HEK293 (cell line): Measurements from ENCODE around the gene TMTC1.

Experiments
- CTCF ChIA-PET: fragments of 350-600 bp; formaldehyde crosslinking; extraction: SDS; loops from one replicate; lab custom pipeline; 2021; ENCODE audit warnings: antibody characterized with exemption; lab: Yijun Ruan, JAX
- POLR2A ChIA-PET: fragments of 300-600 bp; formaldehyde crosslinking; extraction: SDS; loops from one replicate; lab custom pipeline; 2020; ENCODE audit warnings: antibody characterized with exemption, inconsistent platforms; lab: Yijun Ruan, JAX
- H3K27ac ChIP-seq: fragments of 200-500 bp; sonication (Bioruptor generic); 2 replicates; pipeline ENCODE4 v1.5.1; 2014; ENCODE audit warnings: low read depth, low read length, control low read depth, inconsistent platforms; ENCODE audit errors: extremely low read depth
- H3K36me3 ChIP-seq, 2 experiments: fragments of 200-500 bp in 1 of 2; sonication (Bioruptor generic) in 1 of 2; 1 replicate in 1 of 2; 2 replicates in 1 of 2; pipeline ENCODE4 v1.5.1; 2014 to 2017; ENCODE audit warnings: inconsistent platforms in 2 of 2, low read length in 2 of 2; ENCODE audit not compliant: control insufficient read depth in 2 of 2, insufficient read depth in 1 of 2
- H3K4me1 ChIP-seq: fragments of 200-500 bp; sonication (Bioruptor generic); 2 replicates; pipeline ENCODE4 v1.5.1; 2014; ENCODE audit warnings: mild to moderate bottlenecking, low read length, inconsistent platforms; ENCODE audit not compliant: control insufficient read depth, insufficient read depth
- H3K4me3 ChIP-seq: 2 replicates; pipeline ENCODE4 v1.5.1; 2011; ENCODE audit warnings: low read depth, mild to moderate bottlenecking, control low read depth, low read length, moderate library complexity
- H3K9me3 ChIP-seq: fragments of 200-500 bp; sonication (Bioruptor generic); 2 replicates; pipeline ENCODE4 v1.5.1; 2014; ENCODE audit warnings: low read depth, low read length, inconsistent platforms; ENCODE audit not compliant: control insufficient read depth, insufficient read depth
- EGR2 ChIP-seq: fragments of 450-650 bp; formaldehyde crosslinking; IDR thresholded peaks from 2 replicates; pipeline ENCODE4 v1.5.1; 2016; ENCODE audit warnings: low read depth, missing biosample characterization, missing genetic modification characterization
- IKZF3 ChIP-seq: fragments of 450-650 bp; IDR thresholded peaks from 2 replicates; pipeline ENCODE4 v1.5.0; 2018; ENCODE audit warnings: missing biosample characterization, mild to moderate bottlenecking, missing genetic modification characterization, moderate library complexity
- RBAK ChIP-seq: fragments of 450-650 bp; formaldehyde crosslinking; IDR thresholded peaks from 2 replicates; pipeline ENCODE4 v1.5.1; 2016; ENCODE audit warnings: missing biosample characterization, missing genetic modification characterization
- SCRT1 ChIP-seq: fragments of 450-650 bp; formaldehyde crosslinking; IDR thresholded peaks from 2 replicates; pipeline ENCODE4 v1.5.1; 2016; ENCODE audit warnings: missing biosample characterization, missing genetic modification characterization, borderline replicate concordance
- SCRT2 ChIP-seq: fragments of 450-650 bp; formaldehyde crosslinking; IDR thresholded peaks from 2 replicates; pipeline ENCODE4 v1.5.1; 2016; ENCODE audit warnings: missing biosample characterization, missing genetic modification characterization
- SP7 ChIP-seq: fragments of 450-650 bp; formaldehyde crosslinking; IDR thresholded peaks from 2 replicates; pipeline ENCODE4 v1.5.1; 2016; ENCODE audit warnings: missing biosample characterization, missing genetic modification characterization
- ZFHX2 ChIP-seq: fragments of 450-650 bp; formaldehyde crosslinking; conservative IDR thresholded peaks from 2 replicates; pipeline ENCODE4 v1.5.1; 2016; ENCODE audit warnings: missing biosample characterization, missing genetic modification characterization
- ZNF148 ChIP-seq: fragments of 450-650 bp; formaldehyde crosslinking; IDR thresholded peaks from 2 replicates; pipeline ENCODE4 v1.5.0; 2017; ENCODE audit warnings: missing biosample characterization, missing genetic modification characterization, borderline replicate concordance
- ZNF202 ChIP-seq: fragments of 450-650 bp; formaldehyde crosslinking; IDR thresholded peaks from 2 replicates; pipeline ENCODE4 v1.5.1; 2016; ENCODE audit warnings: missing biosample characterization, missing genetic modification characterization, borderline replicate concordance
- ZNF214 ChIP-seq: fragments of 450-650 bp; formaldehyde crosslinking; IDR thresholded peaks from 2 replicates; pipeline ENCODE4 v1.5.1; 2017; ENCODE audit warnings: missing biosample characterization, mild to moderate bottlenecking, missing genetic modification characterization, borderline replicate concordance
- ZNF24 ChIP-seq: fragments of 450-650 bp; formaldehyde crosslinking; IDR thresholded peaks from 2 replicates; pipeline ENCODE4 v1.5.1; 2016; ENCODE audit warnings: missing biosample characterization, missing genetic modification characterization
- ZNF354C ChIP-seq: fragments of 450-650 bp; formaldehyde crosslinking; IDR thresholded peaks from 2 replicates; pipeline ENCODE4 v1.5.1; 2016; ENCODE audit warnings: missing biosample characterization, missing genetic modification characterization, low read depth, borderline replicate concordance
- ZNF549 ChIP-seq: fragments of 450-650 bp; IDR thresholded peaks from 2 replicates; pipeline ENCODE4 v1.5.1; 2018; ENCODE audit warnings: missing biosample characterization, missing genetic modification characterization, mild to moderate bottlenecking, inconsistent platforms, moderate library complexity
- ZNF621 ChIP-seq: fragments of 450-650 bp; formaldehyde crosslinking; IDR thresholded peaks from 2 replicates; pipeline ENCODE4 v1.5.1; 2017; ENCODE audit warnings: missing biosample characterization, missing genetic modification characterization
- ZNF670 ChIP-seq: fragments of 450-650 bp; formaldehyde crosslinking; IDR thresholded peaks from 2 replicates; pipeline ENCODE4 v1.5.1; 2016; ENCODE audit warnings: missing biosample characterization, missing genetic modification characterization, low read depth
- ZNF677 ChIP-seq: fragments of 450-650 bp; IDR thresholded peaks from 2 replicates; pipeline ENCODE4 v1.5.0; 2018; ENCODE audit warnings: missing biosample characterization, mild to moderate bottlenecking, missing genetic modification characterization, moderate library complexity
- TF ChIP-seq, protein P1 (sequence below): fragments of 450-650 bp; formaldehyde crosslinking; IDR thresholded peaks from 2 replicates; pipeline ENCODE4 v1.5.1; 2016; ENCODE audit warnings: missing biosample characterization, missing genetic modification characterization
- TF ChIP-seq, protein P2 (sequence below): fragments of 450-650 bp; formaldehyde crosslinking; IDR thresholded peaks from 2 replicates; pipeline ENCODE4 v1.5.1; 2016; ENCODE audit warnings: missing biosample characterization, missing genetic modification characterization
- TF ChIP-seq, protein P3 (sequence below): fragments of 450-650 bp; formaldehyde crosslinking; IDR thresholded peaks from 2 replicates; pipeline ENCODE4 v1.5.1; 2016; ENCODE audit warnings: missing biosample characterization, missing genetic modification characterization

The TMTC1 gene

GRCh38 chr12:29640589-29641345 lies 143.0 kb downstream of the TMTC1 start:
- TF ChIP-seq ZNF549 (tag by site-specific recombination), result no peak
- TF ChIP-seq RBAK, result no peak
- peak; percentile 85 for TF ChIP-seq EGR2 (tag by site-specific recombination)
- peak; percentile 74 for TF ChIP-seq ZFHX2 (tag by site-specific recombination)
- TF ChIP-seq ZNF677, result no peak
- no peak for TF ChIP-seq ZNF24 (tag by site-specific recombination)
- no peak for TF ChIP-seq SCRT1 (tag by site-specific recombination)
- no peak for TF ChIP-seq ZNF148
- TF ChIP-seq IKZF3 (tag by site-specific recombination), result no peak
- TF ChIP-seq ZNF202 (tag by site-specific recombination), result no peak
- TF ChIP-seq SP7 (tag by site-specific recombination), result no peak
- no peak for TF ChIP-seq SCRT2 (tag by site-specific recombination)
- TF ChIP-seq ZNF354C (tag by site-specific recombination), result no peak
- no peak for TF ChIP-seq ZNF214 (tag by site-specific recombination)
- TF ChIP-seq ZNF670 (tag by site-specific recombination), result no peak
- TF ChIP-seq, protein P1, sequence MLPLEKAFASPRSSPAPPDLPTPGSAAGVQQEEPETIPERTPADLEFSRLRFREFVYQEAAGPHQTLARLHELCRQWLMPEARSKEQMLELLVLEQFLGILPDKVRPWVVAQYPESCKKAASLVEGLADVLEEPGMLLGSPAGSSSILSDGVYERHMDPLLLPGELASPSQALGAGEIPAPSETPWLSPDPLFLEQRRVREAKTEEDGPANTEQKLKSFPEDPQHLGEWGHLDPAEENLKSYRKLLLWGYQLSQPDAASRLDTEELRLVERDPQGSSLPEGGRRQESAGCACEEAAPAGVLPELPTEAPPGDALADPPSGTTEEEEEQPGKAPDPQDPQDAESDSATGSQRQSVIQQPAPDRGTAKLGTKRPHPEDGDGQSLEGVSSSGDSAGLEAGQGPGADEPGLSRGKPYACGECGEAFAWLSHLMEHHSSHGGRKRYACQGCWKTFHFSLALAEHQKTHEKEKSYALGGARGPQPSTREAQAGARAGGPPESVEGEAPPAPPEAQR (tag by site-specific recombination), result no peak
- TF ChIP-seq ZNF621 (tag by site-specific recombination), result no peak
- TF ChIP-seq, protein P2, sequence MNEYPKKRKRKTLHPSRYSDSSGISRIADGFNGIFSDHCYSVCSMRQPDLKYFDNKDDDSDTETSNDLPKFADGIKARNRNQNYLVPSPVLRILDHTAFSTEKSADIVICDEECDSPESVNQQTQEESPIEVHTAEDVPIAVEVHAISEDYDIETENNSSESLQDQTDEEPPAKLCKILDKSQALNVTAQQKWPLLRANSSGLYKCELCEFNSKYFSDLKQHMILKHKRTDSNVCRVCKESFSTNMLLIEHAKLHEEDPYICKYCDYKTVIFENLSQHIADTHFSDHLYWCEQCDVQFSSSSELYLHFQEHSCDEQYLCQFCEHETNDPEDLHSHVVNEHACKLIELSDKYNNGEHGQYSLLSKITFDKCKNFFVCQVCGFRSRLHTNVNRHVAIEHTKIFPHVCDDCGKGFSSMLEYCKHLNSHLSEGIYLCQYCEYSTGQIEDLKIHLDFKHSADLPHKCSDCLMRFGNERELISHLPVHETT (tag by site-specific recombination), result no peak
- TF ChIP-seq, protein P3, sequence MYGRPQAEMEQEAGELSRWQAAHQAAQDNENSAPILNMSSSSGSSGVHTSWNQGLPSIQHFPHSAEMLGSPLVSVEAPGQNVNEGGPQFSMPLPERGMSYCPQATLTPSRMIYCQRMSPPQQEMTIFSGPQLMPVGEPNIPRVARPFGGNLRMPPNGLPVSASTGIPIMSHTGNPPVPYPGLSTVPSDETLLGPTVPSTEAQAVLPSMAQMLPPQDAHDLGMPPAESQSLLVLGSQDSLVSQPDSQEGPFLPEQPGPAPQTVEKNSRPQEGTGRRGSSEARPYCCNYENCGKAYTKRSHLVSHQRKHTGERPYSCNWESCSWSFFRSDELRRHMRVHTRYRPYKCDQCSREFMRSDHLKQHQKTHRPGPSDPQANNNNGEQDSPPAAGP (tag by site-specific recombination), result 0 out of 2 replicates have a peak, but pooled peaks have one; percentile 31
- ChIA-PET CTCF (interaction anchor here (0.7 to 0.8 kb wide), 2 partner anchors 19 to 89 kb away, joined by 5 read pairs; no protein-coding TSS in a partner anchor), POLR2A (no interaction called here)
- Histone ChIP-seq H3K36me3 (no peaks in the 10 kb centered on the region), H3K9me3 (no peaks in the 10 kb centered on the region), H3K27ac (no peak overlapping the region), H3K4me1 (no peaks in the 10 kb centered on the region; the same call in 1 of the 2 replicates), H3K4me3 (no peak overlapping the region)
